ENCODE results near the gene MPRIP.
"Not testable (repeated sequence)": the region's sequence is repeated elsewhere in the genome, so short reads cannot be mapped to it uniquely, and the experiment has no call there.

Gene MPRIP

GRCh38 chr17:17042384-17042736, at the start of gene MPRIP:
TSS of gene MPRIP (plus strand) at chr17:17042457. CDS start at chr17:17042849, 392 bp downstream.
- DNase-seq, result no peak

GRCh38 chr17:16994631-16995030, 47.6 kb upstream of the MPRIP start:
- no peak for DNase-seq

- DNase-seq, result no peak
These were observed 46.3 kb upstream of the MPRIP start for GRCh38 chr17:16995930-16996329.

- DNase-seq, result not testable (repeated sequence)
These were observed 45.5 kb upstream of the MPRIP start for GRCh38 chr17:16996726-16997125.

- peak; percentile 77 for DNase-seq
These were observed 44.5 kb upstream of the MPRIP start for GRCh38 chr17:16997514-16998429.

GRCh38 chr17:16999931-17000625, 42.2 kb upstream of the MPRIP start:
- no peak for DNase-seq

- no peak for DNase-seq
These were observed 41.0 kb upstream of the MPRIP start for GRCh38 chr17:17001076-17001777.

GRCh38 chr17:17001874-17002520, 40.3 kb upstream of the MPRIP start:
- peak; percentile 56 for DNase-seq

- DNase-seq, result not testable (repeated sequence)
These were observed 39.2 kb upstream of the MPRIP start for GRCh38 chr17:17002731-17003715.

- no peak for DNase-seq
These were observed 37.8 kb upstream of the MPRIP start for GRCh38 chr17:17004251-17004996.

GRCh38 chr17:17004997-17005614, 37.2 kb upstream of the MPRIP start:
- DNase-seq, result not testable (repeated sequence)

GRCh38 chr17:17007891-17008290, 34.4 kb upstream of the MPRIP start:
- DNase-seq, result not testable (repeated sequence)

GRCh38 chr17:17008621-17009397, 33.4 kb upstream of the MPRIP start:
- not testable (repeated sequence) for DNase-seq

GRCh38 chr17:17009972-17010371, 32.3 kb upstream of the MPRIP start:
- not testable (repeated sequence) for DNase-seq

GRCh38 chr17:17010545-17011034, 31.7 kb upstream of the MPRIP start:
- DNase-seq, result not testable (repeated sequence)

GRCh38 chr17:17011043-17011907, 31.0 kb upstream of the MPRIP start:
- not testable (repeated sequence) for DNase-seq

- not testable (repeated sequence) for DNase-seq
These were observed 28.2 kb upstream of the MPRIP start for GRCh38 chr17:17013828-17014747.

All from CD4-positive, alpha-beta T cell treated with Interleukin-4 for 4 hours (primary cell).